HG02571 (cell line): ENCODE data around the gene ZNF444.
A peak's percentile ranks its signal among the peaks of the same experiment; 100 is the strongest.

Experiments used
- ATAC-seq: cut with Tn5 transposase; IDR thresholded peaks from one replicate; pipeline ENCODE4 v1.9.1; 2021; ENCODE audit warnings: mild to moderate bottlenecking, moderate library complexity; ENCODE audit not compliant: unreplicated experiment

The ZNF444 gene

DNA sequence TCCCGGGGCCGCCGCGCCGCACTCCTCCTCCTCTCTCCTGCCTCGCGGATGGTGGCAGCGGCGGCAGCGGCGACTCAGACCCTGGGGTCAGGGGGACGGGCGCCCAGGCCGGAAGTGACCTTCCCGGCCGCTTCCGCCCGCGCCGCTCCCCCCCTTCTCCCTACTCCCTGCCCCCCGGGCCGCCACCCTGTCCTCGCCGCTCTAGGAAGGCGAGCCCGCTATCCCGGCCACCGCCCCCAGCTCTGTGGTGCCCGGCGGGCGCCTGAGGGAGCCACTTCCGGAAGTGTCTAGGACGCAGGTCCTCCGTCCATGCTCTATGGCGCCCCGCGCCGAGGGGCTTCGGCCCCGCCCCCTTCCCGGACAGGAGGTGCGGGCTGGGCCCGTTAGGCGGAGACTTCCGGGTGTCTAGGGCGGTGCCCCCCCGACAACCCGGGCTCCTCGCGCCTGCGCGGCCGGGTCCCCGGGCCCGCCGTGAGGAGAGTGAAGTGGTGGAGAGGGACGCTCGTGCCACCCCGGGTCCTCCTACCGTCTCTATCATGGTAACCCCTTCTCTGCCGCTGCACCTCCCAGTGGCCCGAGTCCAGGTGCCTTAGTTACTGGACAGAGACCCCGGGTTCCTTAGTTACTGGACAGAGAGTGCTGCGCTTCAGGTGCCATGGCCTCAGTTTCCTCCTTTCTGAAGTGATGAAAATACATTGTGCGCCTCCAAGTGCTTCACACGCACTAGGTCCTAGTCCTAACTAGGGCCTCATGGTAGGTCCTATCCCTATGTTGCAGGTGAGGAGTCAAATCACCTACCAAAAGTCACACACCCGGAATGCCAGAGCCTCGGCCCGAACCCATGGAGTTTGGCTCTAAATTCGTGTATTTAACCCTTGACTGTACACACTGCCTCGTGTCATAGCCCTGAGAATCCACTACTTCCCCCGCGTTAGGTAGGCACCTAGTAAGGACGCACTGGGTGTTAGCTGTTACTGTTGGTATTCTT is 19.6 kb upstream of the ZNF444 start, which contains the start of gene ZNF787:
Gene ZNF787, minus strand, starts transcription at position 116 of the 988 bp plus-strand sequence. CDS start 18,078 bp downstream, outside the sequence.
- ATAC-seq: peak; percentile 88

GRCh38 chr19:56123266-56123891 is 17.7 kb upstream of the ZNF444 start:
- ATAC-seq: no peak

DNA sequence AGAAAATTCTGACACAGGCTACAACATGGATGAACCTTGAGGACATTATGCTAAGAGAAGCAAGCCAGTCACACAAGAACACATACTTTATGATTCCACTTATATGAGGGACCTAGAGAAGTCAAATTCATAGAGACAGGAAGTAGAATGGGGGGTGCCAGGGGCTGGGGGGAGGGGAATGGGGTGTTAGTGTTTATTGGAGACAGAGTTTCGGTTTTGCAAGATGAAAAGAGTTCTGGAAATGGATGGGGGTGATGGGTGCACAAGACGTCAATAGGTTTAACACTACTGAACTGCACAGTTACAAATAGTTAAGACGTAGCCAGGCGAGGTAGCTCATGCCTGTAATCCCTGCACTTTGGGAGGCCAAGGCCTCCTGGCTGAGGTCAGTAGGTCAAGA is 16.5 kb upstream of the ZNF444 start:
- ATAC-seq: no peak

DNA sequence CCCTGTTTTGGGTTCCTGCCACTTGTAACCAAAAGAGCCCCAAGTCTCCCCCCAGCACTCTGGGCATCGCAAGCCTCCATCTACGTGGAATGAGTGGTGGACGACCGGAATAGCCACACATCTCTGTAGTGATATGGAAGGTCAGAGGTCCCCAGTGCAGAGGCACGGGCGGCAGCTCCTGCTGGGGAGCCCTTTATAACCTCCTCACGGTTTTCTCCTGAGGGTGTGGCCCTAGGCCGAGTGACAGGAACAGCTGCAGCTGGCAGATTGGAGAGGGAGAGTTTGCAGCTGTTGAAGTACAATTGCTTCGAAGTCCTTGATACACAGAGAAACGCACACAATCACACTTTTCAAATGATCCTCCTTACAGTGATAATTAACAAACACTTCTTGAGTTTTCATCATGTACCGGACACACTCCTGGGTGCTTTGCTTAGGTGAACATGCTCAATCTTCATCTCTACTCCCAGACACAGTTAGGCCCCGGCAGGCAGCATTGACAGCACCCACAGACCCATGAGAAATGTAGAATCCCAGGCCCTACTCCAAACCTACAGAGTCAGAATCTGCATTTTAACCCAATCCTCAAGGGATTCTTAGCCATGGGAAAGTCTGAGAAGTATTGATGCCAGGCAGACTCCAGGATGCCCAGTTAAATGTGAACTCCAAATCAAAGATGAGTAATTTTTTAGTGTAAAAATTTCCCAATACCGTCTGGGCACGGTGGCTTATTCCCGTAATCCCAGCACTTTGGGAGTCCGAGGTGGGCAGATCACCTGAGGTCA is 15.1 kb upstream of the ZNF444 start:
- no peak for ATAC-seq

DNA sequence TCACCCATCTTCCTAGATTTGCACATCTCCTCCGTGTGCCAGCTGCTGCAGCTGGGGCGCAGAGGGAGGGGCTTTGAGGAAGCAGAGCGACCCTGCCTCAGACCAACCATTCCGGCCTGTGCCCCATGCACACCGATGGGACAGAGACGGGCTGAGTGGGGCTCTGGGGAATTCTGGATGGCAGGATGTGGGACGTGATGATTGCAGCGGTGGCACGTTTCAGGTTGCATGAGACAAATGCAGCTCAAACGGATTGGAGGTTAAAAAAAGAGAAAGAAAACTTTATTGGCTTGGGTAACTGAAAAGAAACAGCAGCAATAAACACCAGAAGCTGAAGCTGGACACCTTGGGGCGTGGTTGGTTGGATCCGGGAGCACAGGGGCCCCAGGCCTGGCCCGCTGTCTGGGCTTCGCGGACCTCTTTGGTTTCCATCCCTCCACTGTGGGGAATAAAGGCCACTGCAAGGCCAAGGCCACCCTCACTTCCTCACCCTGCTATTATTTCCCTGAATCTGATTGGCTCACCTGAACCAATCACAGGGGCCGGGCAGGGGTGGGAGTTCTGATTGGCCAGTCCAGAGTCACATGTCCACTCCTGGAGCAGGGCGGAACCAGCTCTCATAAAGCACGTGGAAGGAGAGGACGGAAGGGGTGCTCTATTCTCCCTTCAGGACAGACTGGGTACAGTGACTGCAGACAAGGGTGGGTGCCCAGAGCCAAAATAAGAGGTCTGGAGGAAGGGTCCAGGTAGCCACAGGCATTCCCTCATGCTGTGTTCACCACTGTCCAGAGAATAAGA is 13.9 kb upstream of the ZNF444 start:
- ATAC-seq: no peak

- ATAC-seq: no peak
Measured at GRCh38 chr19:56130006-56130405, 11.1 kb upstream of the ZNF444 start.

DNA sequence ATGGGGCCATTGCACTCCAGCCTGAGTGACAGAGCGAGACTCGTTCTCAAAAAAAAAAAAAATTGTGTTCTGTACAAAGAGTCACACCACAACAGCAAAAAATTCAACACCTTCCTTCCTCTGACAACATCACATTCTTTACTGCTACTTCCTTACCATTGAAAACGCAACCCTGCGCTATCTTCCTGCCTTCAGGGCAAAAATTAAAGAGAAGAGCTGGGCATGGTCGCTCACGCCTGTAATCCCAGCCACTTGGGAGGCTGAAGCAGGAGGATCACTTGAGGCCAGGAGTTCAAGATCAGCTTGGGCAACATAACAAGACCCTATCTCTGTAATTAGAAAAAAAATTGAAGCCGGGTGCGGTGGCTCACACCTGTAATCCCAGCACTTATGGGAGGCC is 9.4 kb upstream of the ZNF444 start:
- ATAC-seq: no peak

DNA sequence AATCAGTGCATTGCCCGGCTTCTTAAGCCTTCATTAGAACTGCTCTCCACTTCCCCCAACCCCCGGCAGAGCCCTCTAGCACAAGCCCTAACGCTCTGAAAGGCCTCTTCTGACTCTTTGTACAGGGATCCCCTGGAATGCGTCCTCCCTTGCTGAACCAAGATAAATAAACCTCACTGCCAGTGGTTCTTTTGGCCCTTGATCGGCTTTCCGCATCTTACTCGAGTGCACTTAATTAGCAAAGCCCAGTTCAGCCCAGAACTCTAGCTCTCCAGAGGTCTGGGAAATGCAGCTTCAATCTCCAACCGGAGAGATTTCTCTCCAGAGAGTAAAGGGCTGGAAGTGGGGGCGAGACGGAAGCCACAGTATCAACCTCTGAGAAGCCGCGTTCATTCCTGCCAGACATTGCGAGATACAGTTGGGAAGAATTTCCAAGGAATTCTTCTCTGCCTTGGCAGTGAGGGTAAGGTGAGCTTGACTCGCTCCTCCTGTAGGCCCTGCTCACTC is 8.7 kb upstream of the ZNF444 start:
- ATAC-seq: no peak

GRCh38 chr19:56133858-56134653 is 7.0 kb upstream of the ZNF444 start:
- no peak for ATAC-seq

DNA sequence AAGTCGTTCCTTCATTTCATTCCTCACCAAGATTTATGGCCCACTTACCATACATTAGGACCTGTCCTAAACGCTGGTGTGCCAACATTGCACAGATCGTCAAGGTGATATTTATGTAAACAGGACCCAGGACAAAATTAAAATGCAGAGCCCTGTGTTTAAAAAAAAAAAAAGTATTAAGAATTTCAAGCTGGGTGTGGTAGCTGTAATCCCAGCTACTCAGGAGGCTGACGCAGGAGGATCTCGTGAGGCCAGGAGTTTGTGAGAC is 6.5 kb upstream of the ZNF444 start:
- no peak for ATAC-seq

DNA sequence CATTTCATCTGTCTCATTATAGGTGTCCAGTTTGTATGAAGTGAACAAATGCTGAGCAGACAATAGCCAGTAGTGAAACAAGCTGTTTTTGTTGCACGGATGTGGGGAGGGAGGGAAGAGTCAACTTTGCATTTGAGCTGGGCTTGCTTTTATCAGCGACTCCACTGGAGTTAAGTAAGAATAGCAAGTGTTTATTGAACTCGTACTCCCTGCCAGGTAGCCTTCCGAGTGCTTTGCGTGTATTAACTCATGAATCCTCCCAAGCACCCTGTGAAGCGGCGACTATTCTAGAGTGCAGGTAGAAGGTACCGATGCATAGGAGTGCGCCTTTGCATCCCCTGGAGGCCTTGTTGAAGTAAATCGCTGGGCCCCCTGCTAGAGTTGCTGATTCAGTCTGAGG is 4.7 kb upstream of the ZNF444 start:
- no peak for ATAC-seq

GRCh38 chr19:56137405-56137804 is 3.7 kb upstream of the ZNF444 start:
- ATAC-seq: no peak

- no peak for ATAC-seq
Measured at GRCh38 chr19:56138069-56138468, 3.0 kb upstream of the ZNF444 start.

DNA sequence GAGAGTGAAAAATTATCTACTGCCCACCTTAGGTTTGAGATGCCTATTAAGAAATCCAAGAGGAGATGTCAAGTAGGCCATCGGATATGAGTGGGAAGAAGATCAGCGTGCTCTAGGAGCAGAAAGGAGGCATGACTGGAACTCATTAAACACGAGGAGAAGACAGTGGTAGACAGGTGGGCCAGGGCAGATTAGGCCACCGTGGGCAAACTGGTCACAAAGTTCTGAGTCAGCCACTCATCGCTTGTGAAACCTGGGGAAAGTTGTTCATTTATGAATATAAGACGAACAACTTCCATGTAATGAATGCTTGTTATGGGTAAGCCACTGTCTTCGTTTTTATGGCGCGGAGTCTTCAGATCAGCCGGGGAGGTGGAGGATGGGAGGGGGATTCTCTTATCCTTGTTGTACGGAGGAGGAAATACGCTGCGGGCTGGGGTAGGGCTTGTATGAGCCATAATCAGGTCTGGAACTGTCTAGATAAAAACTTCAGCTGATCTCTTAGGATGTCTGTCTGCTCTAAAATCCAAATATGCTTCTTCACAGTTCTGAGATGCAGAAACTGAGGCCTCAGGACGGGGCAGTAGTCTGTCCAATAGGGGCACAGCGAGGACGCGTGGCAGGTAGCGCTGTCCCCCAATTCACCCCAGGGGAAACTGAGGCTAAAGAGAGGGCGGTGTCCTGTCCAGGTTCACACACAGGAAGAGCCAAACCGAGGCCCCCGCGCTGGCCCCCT is 1.1 kb upstream of the ZNF444 start:
- ATAC-seq: peak; percentile 1

DNA sequence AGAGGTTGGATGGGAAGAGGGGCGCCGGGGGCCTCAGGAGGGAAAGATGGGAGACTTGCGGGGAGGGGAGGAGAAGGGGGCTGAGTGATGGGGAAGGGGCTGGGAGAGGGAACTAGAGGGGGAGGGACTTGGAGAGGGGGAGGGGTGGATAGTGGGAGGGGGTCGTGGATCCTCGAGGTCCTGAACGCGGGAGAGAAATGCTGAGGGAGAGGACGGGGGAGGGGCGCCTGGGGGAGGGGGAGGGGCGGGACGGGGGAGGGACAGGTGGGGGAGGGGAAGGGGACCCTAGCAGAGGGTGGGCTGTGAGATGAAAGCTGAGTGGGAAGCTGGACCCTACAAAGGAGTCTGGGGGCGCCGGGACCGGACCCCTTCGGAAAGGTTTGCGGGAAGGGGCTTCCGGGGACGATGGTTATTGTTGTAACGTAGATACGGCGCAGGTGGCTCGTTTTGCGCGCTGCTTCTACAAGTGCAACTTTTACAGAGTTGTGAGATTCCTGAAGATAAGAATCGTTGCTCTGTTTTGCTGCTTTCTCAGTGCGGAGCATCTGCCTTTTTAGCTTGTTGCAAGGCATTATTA is 418 bp downstream of the ZNF444 start:
- no peak for ATAC-seq

- ATAC-seq: no peak
Measured at GRCh38 chr19:56142087-56142787, 1.1 kb downstream of the ZNF444 start.

DNA sequence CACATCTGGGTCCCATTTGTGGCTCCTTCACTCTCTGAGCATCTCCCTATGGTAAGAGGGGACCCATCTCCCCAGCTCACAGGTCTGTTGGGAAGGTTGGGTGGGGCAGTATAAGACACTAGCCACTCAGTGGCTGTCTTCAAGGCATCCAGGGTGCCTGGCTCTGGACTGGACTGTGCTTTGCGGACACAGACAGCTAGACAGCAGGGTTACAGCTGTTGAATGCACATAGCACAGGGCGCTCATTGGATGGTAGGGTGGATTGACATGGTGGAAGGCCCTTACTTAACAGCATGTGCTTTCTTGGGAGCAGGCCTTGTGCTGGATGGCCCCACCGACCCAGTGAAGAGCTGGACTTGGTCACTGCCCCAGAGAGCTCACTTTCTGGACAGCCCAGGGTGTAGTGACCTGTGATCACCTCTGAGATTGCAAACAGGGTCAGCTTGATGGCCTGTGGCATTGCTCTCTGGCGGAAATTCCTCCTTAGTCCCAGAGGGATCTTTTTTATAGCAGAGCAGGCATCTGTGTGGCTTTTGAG is 1.9 kb downstream of the ZNF444 start:
- no peak for ATAC-seq

DNA sequence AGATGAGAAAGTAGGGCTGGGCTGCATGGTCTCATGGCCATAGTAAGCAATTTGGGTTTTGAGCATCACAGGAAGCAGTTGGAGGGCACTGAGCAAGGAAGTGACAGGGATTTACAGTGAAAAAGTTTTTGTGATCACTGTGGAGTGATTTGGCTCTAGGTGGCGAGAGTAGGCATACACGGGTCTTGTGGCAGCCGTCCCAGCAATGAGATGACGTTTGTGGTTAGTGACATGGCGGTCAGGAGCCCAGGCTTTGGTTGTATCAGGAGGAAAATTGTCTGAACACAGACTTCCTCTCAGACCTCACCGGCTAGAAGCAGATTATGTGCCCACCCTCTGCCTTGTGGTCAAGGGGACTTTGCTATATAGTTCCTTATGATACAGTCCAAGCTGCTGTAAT is 3.3 kb downstream of the ZNF444 start:
- ATAC-seq: no peak
